ENCODE results near the gene RASA3.

GRCh38 chr13:113975416-113975815 is 157.0 kb downstream of the RASA3 start:
- no peak for TF ChIP-seq LCOR (CRISPR knock-in tag; IDR thresholded peaks at IDR 0.05)
- TF ChIP-seq FOXM1 (IDR thresholded peaks at IDR 0.05; ENCODE audit: low read depth): no peak
- TF ChIP-seq FOXM1 (CRISPR knock-in tag; IDR thresholded peaks at IDR 0.05; ENCODE audit: low read depth): no peak
- no peak for TF ChIP-seq CBFB (CRISPR knock-in tag; IDR thresholded peaks at IDR 0.05)
- no peak for TF ChIP-seq ZNF639 (CRISPR knock-in tag; conservative IDR thresholded peaks at IDR 0.05 in 1 of 2, IDR thresholded peaks at IDR 0.05 in 1 of 2)
- TF ChIP-seq REST (IDR thresholded peaks at IDR 0.05; ENCODE audit: borderline replicate concordance): no peak
- no peak for TF ChIP-seq REST (CRISPR knock-in tag; IDR thresholded peaks at IDR 0.05; ENCODE audit: low read depth)
- no peak for TF ChIP-seq ZNF431 (CRISPR knock-in tag; IDR thresholded peaks at IDR 0.05)
- no peak for TF ChIP-seq MIER1 (IDR thresholded peaks at IDR 0.05; ENCODE audit: low read depth)
- TF ChIP-seq JUND (IDR thresholded peaks at IDR 0.05; ENCODE audit: borderline replicate concordance, low read depth, low read length): no peak
- no peak for TF ChIP-seq JUND (tag; IDR thresholded peaks at IDR 0.05; ENCODE audit: borderline replicate concordance, low read depth, low read length)
- no peak for TF ChIP-seq ARID1B (IDR thresholded peaks at IDR 0.05)
- no peak for TF ChIP-seq ATF2 (CRISPR knock-in tag; IDR thresholded peaks at IDR 0.05)
- TF ChIP-seq ZNF512 (tag; IDR thresholded peaks at IDR 0.05): no peak

Data from K562 (cell line).